Measurements from ENCODE around the gene SORCS2. TPM values are rescaled to one million over a fixed set of nuclear protein-coding genes. Genes with fewer than 3 reads are reported as not detected.

Gene SORCS2
- total RNA-seq, 4 donors from 2014 or later = 0.26 to 17.1 (median 2.9) TPM

- no peak for TF ChIP-seq POLR2A (IDR thresholded peaks at IDR 0.05)
- TF ChIP-seq CTCF (IDR thresholded peaks at IDR 0.05) = no peak
- Histone ChIP-seq H3K36me3 (no peaks in the 10 kb centered on the region), H3K27me3 (no peaks in the 10 kb centered on the region), H3K4me1 (no peaks in the 10 kb centered on the region), H3K27ac (no peak overlapping the region), H3K9me3 (no peaks in the 10 kb centered on the region), H3K4me3 (no peak overlapping the region)
- intact Hi-C loops (cut with DNase I; ENCODE audit: low total_unique reads) = no loop called here
- no peak for DNase-seq
Measured at GRCh38 chr4:7637139-7637538, 444.8 kb downstream of the SORCS2 start.

GRCh38 chr4:7637971-7638370 lies 445.6 kb downstream of the SORCS2 start:
- H3K4me1 ChIP-seq = no peaks in the 10 kb centered on the region
- no peaks in the 10 kb centered on the region for H3K9me3 ChIP-seq
- H3K27me3 ChIP-seq = no peaks in the 10 kb centered on the region
- no peaks in the 10 kb centered on the region for H3K36me3 ChIP-seq
- intact Hi-C loops (cut with DNase I; ENCODE audit: low total_unique reads) = no loop called here
- no peak overlapping the region for H3K4me3 ChIP-seq
- no peak overlapping the region for H3K27ac ChIP-seq
- DNase-seq = no peak
- TF ChIP-seq POLR2A (IDR thresholded peaks at IDR 0.05) (no peak), CTCF (IDR thresholded peaks at IDR 0.05) (no peak)

- no peak overlapping the region for H3K4me3 ChIP-seq
- no peak for TF ChIP-seq CTCF (IDR thresholded peaks at IDR 0.05)
- TF ChIP-seq POLR2A (IDR thresholded peaks at IDR 0.05) = no peak
- H3K27ac ChIP-seq = no peak overlapping the region
- H3K36me3 ChIP-seq = no peaks in the 10 kb centered on the region
- H3K9me3 ChIP-seq = no peaks in the 10 kb centered on the region
- no peaks in the 10 kb centered on the region for H3K27me3 ChIP-seq
- no peaks in the 10 kb centered on the region for H3K4me1 ChIP-seq
- intact Hi-C loops (cut with DNase I; ENCODE audit: low total_unique reads) = no loop called here
- no peak for DNase-seq
Measured at GRCh38 chr4:7638489-7638888, 446.2 kb downstream of the SORCS2 start.

GRCh38 chr4:7638984-7639789 lies 446.8 kb downstream of the SORCS2 start:
- no peak overlapping the region for H3K4me3 ChIP-seq
- H3K4me1 ChIP-seq = no peaks in the 10 kb centered on the region
- no peaks in the 10 kb centered on the region for H3K9me3 ChIP-seq
- no peaks in the 10 kb centered on the region for H3K27me3 ChIP-seq
- TF ChIP-seq CTCF (IDR thresholded peaks at IDR 0.05) = no peak
- no peak for TF ChIP-seq POLR2A (IDR thresholded peaks at IDR 0.05)
- intact Hi-C loops (cut with DNase I; ENCODE audit: low total_unique reads) = no loop called here
- no peak for DNase-seq
- no peaks in the 10 kb centered on the region for H3K36me3 ChIP-seq
- no peak overlapping the region for H3K27ac ChIP-seq

- no peak for TF ChIP-seq POLR2A (IDR thresholded peaks at IDR 0.05)
- no peak for TF ChIP-seq CTCF (IDR thresholded peaks at IDR 0.05)
- no peak overlapping the region for H3K27ac ChIP-seq
- H3K9me3 ChIP-seq = no peaks in the 10 kb centered on the region
- no peaks in the 10 kb centered on the region for H3K27me3 ChIP-seq
- no peak overlapping the region for H3K4me3 ChIP-seq
- H3K4me1 ChIP-seq = no peaks in the 10 kb centered on the region
- DNase-seq = no peak
- no peaks in the 10 kb centered on the region for H3K36me3 ChIP-seq
- intact Hi-C loops (cut with DNase I; ENCODE audit: low total_unique reads) = no loop called here
Measured at GRCh38 chr4:7640136-7640535, 447.8 kb downstream of the SORCS2 start.

Data from uterus (tissue), 4 donors.